Endothelial cell of hepatic sinusoid (primary cell): ENCODE data around the gene NOS3.
"Not testable (repeated sequence)": the region's sequence is repeated elsewhere in the genome, so short reads cannot be mapped to it uniquely, and the experiment has no call there.

Experiments
- in situ Hi-C: cut with HindIII; loops from 2 replicates; pipeline ENCODE4 v1.10.0; 2017; ENCODE audit warnings: low sequenced_read_pairs

Gene NOS3

GRCh38 chr7:151028948-151029501 lies 38.2 kb downstream of the NOS3 start:
- in situ Hi-C loops, result no loop called here

- in situ Hi-C loops, result loop anchor here (5.0 kb wide), 2 partner anchors 56 to 59 kb away; partner anchors contain the start of gene AGAP3
Measured at GRCh38 chr7:151031011-151031410, 40.2 kb downstream of the NOS3 start.

GRCh38 chr7:151032936-151033863 lies 42.4 kb downstream of the NOS3 start:
- in situ Hi-C loops, result loop anchor here (5.0 kb wide), 2 partner anchors 54 to 61 kb away; partner anchors contain the start of gene AGAP3

GRCh38 chr7:151033864-151034249 lies 43.0 kb downstream of the NOS3 start:
- in situ Hi-C loops, result loop anchor here (5.0 kb wide), 2 partner anchors 53 to 62 kb away; partner anchors contain the start of gene AGAP3

- in situ Hi-C loops, result loop anchor here (5.0 kb wide), 2 partner anchors 53 to 62 kb away; partner anchors contain the start of gene AGAP3
Measured at GRCh38 chr7:151034312-151035025, 43.7 kb downstream of the NOS3 start.

GRCh38 chr7:151035026-151035717 lies 44.4 kb downstream of the NOS3 start:
- in situ Hi-C loops, result no loop called here

GRCh38 chr7:151035902-151036301 lies 45.1 kb downstream of the NOS3 start:
- in situ Hi-C loops, result no loop called here

GRCh38 chr7:151038951-151039849 lies 48.4 kb downstream of the NOS3 start:
- in situ Hi-C loops, result no loop called here

- in situ Hi-C loops, result no loop called here
Measured at GRCh38 chr7:151039850-151040548, 49.2 kb downstream of the NOS3 start.

- in situ Hi-C loops, result no loop called here
Measured at GRCh38 chr7:151040616-151041375, 50.0 kb downstream of the NOS3 start.

- in situ Hi-C loops, result not testable (repeated sequence)
Measured at GRCh38 chr7:151043449-151043848, 52.6 kb downstream of the NOS3 start.

- in situ Hi-C loops, result no loop called here
Measured at GRCh38 chr7:151043959-151044358, 53.1 kb downstream of the NOS3 start.

GRCh38 chr7:151045262-151045661 lies 54.4 kb downstream of the NOS3 start:
- in situ Hi-C loops, result no loop called here

- in situ Hi-C loops, result no loop called here
Measured at GRCh38 chr7:151045967-151046366, 55.1 kb downstream of the NOS3 start.

- in situ Hi-C loops, result no loop called here
Measured at GRCh38 chr7:151046603-151047573, 56.1 kb downstream of the NOS3 start.

- in situ Hi-C loops, result no loop called here
Measured at GRCh38 chr7:151047976-151048815, 57.4 kb downstream of the NOS3 start, which contains the start of gene ASIC3. TSS of gene ASIC3 (plus strand) at chr7:151048531. CDS start at chr7:151048886, 355 bp downstream.
